HG03442 (cell line): ENCODE measurements around the gene EID2.

Source experiments
- ATAC-seq: cut with Tn5 transposase; IDR thresholded peaks from one replicate; pipeline ENCODE4 v1.9.1; 2021; ENCODE audit warnings: mild to moderate bottlenecking, moderate library complexity; ENCODE audit not compliant: unreplicated experiment

The EID2 gene

DNA sequence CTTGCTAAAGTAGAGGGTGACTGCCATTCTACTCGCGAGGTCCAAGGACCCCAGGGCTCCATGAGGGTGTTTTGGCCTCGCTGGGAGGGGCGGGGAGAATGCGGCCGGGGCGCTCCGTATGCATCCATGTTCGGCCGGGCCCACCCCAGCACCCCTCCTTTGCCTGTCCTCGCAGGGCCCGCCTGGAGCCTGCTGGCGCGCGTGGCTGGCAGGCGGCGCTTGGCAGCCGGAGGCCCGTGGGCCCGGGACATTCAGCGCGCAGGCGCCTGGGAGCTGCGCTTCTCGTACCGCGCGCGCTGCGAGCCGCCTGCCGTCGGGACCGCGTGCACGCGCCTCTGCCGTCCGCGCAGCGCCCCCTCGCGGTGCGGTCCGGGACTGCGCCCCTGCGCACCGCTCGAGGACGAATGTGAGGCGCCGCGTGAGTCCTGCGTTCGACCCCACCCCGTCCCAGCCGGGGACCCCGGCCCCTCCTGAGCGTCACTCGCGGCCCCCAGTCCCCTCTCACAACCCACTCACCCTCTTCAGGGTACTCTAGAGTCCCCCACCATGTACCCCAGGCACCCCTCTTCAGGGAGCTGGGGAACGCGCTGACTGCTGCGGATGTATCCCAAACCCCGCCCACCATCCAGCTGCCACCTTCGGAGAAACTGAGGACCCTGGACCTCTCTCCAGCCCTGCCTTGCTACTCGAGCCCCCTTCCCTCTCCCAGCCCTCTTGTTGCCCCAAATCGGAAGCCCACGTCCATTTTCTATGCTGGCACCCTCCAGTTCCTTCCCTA lies 37.1 kb downstream of the EID2 start:
- no peak for ATAC-seq

DNA sequence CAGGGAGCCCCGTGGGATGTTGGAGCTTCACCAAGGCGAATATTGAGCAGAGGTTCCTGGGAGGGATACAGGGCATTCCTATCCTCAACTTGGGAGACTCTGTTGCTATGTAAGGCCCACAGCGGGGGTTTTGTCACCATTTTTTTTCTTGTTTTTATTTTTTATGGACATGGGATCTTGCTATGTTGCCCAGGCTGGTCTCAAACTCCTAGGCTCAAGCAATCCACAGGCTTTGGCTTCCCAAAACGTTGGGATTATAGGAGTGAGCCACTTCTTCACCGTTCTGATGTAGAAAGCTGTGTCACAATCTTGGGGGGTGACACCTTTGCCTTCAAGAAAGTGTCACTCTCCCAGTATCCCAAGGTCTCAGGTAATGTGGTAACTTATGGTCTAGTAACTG lies 38.6 kb downstream of the EID2 start:
- no peak for ATAC-seq

DNA sequence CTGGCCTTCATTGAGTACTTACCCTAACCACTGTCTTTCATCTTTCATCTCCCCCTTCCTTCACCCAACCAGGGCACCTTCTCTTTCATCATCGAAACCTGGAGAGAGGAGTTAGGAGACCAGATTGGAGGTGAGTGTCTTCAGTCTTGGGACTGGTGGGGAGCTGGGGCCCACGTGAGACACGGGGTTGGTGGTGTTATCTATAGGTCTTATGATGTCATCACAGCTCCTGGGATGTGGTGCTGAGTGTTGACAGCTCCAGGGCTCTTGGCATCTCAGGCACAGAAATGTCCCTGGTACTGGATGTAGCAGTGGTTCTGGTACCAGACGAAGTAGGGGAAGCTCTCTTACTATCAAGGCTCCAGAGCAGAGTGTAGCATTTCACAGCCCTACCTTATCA lies 39.4 kb downstream of the EID2 start:
- no peak for ATAC-seq

DNA sequence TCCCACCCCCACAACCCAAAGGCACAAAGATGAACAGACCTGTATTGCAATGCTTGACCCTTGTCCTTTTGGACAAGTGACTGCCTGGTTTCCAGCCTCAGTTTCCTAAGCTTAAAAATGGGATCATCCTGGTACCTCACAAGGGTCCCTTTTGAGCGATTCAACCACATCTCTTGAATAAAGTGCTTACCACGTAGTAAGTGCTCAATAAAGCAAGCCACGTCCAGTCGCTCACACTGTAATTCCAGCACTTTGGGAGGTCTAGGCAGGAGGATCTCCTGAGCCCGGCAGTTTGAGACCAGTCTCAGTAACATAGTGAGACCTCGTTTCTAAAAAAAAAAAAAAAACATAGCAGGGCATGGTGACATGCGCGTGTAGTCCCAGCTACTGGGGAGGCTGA lies 40.0 kb downstream of the EID2 start:
- ATAC-seq = no peak

DNA sequence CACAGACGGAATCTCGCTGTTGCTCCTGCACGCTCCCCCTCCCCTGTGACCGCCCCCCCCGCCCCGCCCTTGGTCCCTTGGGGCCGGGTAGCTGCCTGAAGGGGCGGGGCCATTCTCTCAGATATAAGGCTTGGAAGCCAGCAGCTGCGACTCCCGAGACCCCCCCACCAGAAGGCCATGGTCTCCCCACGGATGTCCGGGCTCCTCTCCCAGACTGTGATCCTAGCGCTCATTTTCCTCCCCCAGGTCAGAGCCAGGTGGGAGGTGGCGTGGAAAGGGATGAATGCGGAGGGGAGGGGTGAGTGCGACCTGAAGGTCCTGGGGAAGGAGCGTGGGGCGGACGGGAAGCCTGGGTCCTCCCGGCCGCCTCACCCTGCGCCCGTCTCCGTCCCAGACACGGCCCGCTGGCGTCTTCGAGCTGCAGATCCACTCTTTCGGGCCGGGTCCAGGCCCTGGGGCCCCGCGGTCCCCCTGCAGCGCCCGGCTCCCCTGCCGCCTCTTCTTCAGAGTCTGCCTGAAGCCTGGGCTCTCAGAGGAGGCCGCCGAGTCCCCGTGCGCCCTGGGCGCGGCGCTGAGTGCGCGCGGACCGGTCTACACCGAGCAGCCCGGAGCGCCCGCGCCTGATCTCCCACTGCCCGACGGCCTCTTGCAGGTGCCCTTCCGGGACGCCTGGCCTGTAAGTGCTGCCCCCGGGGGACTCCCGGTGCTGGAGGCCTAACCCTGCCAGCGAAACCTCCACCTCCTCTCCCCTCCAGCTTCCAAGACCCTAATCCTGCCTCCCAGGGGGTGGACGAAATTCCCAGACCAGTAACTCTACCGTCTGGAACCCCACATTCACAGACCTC lies 40.9 kb downstream of the EID2 start, which contains the start of gene DLL3:
DLL3 (plus strand) TSS at position 150 of the 845 bp plus-strand sequence; CDS start at position 178, 28 bp downstream.
- no peak for ATAC-seq

DNA sequence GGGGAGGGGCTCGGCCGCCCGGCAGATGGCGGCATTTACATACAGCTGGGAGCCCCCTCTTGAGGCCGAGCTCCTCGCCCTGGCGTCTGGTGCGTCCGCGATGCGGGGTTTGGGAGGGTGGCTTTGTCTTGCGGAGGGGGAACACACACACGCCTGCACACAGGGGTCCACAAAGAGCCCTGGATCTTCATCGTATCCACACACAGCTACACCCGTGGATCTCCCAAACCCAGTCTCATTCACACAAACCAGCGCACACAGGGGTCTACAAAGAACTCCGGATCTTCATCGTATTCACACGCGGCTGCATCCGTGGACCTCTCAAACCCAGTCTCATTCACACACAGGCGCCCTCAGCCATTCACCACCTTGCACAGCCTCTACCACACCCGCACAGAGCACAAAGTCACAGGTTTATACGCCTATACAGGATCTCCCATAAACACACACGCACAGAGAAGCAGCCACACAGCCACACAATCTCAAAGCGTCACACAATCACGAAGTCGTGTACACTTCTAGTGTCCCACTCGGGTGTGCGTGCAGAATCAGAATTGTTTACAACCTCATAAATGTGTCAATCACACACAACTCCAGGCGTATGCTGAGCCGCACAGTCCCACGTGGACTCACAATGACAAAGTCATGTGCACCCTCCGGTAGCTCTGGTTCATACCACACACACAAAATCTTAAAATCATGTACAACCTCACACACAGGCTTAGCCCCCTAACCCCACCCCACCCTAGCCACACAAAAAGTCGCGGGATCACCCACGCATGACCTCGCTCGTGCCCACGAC lies 41.8 kb downstream of the EID2 start:
- no peak for ATAC-seq

DNA sequence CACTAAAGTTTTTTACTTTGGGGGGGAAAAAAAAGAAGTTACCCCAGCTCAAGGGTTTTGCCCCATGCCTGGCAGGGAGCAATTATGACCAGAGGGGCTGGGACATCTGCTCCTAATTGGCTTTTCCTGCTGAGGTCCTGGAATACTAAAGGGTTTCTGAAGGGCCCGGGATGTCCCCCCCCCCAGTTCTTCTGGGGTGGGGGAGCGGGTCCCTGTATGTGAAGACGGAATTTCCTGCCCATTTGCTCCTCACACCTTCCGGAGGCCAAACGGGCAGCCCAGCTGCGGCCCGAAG lies 42.3 kb downstream of the EID2 start:
- no peak for ATAC-seq

DNA sequence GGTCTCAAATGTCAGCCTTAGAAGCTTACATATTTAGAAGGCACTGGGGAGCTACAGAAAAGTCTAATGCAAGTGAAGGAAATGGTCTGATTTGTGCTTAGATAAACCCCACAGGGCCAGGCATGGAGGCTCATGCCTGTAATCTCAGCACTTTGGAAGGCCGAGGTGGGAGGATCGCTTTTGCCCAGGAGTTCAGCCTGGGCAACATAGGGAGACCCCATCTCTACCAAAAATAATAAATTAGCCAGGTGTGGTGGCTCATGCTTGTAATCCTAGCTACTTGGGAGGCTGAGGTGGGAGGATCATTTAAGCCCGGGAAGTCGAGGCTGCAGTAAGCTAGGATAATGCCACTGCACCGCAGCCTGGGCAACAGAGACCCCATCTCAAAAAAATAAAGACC lies 43.9 kb downstream of the EID2 start:
- ATAC-seq = no peak

DNA sequence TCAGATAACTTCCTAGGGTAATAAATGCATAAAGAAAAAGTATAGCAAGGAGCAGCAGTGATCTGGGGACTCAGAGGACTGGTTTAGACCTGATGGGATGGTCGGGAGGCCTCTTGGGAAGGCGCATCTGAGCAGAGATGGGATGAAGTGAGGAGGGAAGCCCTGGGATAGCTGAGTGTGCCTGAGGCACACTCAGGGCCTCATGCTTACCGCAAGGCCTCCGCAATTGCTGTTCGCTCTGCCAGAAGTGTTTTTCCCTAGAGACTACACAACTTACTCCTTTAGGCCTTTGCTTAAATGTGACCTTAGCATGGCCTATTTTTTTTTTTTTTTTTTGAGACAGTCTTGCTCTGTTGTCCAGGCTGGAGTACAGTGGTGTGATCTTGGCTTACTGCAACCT lies 45.3 kb downstream of the EID2 start:
- ATAC-seq = no peak

DNA sequence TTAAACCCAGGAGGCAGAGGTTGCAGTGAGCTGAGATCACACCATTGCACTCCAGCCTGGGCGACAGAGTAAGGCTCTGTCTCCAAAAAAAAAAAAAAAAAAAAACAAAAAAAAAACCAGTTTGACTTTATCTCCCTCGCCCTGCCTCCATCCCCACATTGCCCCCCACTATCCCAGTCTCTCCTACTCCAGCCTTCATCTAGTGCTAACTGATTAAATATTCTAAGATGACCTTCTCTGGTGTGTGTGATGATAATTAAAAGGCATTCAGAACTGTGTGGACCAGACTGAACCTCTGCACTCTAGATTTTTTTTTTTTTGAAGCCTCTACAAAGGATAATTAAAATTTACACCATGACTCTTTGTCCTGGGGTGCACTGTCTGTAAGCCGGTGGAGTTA lies 47.2 kb downstream of the EID2 start:
- no peak for ATAC-seq

DNA sequence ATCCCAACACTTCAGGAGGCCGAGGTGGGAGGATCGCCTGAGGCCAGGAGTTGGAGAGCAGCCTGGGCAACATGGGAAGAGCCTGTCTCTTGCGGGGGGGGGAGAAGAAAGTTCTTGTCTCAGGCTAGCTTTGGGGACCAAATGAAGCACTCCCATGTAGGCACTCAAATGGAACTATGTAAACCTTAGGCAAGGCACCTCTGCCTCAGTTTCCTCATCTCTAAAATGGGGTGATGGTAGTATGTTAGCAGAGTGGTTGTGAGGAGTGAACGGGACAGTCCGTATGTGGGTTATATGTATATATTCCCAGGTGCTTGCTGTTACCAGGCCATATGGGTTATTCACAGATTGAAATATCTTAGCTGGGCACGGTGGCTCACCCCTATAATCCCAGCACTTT lies 47.7 kb downstream of the EID2 start:
- ATAC-seq = no peak

DNA sequence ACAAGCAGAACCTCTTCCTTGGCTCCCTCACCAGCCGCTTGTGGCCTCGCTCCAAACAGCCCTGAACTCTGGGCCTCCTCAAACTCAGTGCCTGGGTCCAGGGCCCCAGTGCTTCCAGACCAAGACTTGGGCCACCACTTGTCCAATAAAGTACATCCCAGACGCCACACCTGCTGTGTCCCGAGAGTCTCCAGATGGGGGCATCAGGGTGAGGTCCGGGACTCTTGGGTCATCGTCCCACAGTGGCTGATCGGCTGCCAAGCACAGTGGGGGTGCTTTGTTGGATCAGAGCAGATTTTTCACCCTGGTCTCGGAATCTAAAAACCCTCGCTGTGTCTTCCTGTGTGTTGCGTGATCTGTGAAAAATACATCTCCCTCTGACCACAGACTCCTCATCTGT lies 50.2 kb downstream of the EID2 start:
- no peak for ATAC-seq
